Measurements from ENCODE around the gene CNTNAP5.

CNTNAP5 gene

DNA sequence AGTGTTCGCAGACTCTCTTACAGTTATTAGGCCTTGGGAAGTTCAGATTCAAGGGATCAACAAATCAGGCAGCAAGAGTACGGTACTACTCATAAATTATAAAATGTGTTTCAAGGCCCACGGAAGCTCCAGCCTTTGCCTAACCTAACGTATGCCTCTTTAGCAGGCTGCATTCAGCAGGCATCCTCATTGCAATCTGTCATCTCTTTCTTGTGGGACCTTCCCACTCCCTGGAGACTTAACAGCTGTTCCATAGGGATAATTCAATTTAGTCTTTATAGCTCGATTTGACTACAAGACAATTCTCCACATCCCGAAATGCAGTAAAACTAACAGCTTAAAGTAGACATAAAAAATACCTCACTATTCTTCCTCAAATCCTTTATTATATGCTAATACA, 453.7 kb downstream of the CNTNAP5 start:
- no peak for DNase-seq (ENCODE audit: low spot score)

DNA sequence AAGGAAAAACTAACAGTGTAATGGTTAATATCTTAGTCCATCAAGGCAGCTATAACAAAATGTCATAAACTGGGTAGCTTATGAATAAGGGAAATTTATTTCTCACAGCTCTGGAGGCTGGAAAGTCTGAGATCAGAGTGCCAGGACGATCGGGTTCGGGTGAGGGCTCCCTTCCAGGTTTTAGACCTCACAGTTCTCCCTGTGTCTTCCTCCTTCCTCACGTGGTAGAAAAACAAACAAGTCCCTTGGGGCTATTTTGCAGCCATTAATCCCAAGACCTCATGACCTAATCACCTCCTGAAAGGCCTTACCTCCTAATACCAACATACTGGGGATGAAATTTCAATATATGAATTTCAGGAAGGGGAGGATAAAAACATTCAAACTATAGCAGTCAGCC, 455.9 kb downstream of the CNTNAP5 start:
- DNase-seq (ENCODE audit: low spot score): no peak

DNA sequence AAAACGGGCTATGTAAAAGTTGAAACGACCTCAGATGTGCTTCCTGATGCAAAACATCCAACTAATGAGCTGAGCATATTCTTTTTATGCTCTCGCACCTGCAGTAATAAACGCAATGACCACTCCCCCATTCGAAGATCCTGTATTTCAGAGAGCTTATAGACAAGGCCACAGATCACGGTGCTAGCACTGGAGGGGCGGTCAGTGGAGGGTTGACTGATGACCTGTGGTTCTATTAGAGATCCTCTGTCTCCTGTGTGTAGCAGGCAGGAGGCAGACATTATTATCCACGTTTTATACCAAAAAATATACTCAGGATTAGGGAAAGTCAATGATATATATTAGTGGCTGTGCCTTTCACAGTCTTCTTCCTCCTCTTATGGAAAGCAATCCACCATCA, 457.0 kb downstream of the CNTNAP5 start:
- no peak for DNase-seq (ENCODE audit: low spot score)

DNA sequence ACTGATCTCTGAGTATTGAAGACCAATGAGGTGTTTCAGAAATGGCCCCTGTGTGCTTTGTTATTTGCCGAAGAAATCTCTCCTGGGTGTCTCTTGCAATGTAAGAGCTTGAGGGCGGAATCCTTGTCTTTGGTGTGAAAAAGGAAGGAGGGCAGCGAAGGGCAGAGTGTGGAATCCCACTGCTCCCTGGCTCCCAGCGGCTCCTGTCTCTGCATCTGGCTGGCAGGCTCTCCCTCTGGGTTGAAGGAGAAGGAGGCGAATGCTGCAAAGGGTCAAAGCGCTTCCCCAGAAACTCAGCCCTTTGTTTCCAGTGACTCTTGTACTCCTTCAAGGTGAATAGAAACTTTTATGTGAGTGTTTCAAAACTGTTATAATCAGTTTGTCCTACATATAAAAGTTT, 457.5 kb downstream of the CNTNAP5 start:
- no peak for DNase-seq (ENCODE audit: low spot score)

DNA sequence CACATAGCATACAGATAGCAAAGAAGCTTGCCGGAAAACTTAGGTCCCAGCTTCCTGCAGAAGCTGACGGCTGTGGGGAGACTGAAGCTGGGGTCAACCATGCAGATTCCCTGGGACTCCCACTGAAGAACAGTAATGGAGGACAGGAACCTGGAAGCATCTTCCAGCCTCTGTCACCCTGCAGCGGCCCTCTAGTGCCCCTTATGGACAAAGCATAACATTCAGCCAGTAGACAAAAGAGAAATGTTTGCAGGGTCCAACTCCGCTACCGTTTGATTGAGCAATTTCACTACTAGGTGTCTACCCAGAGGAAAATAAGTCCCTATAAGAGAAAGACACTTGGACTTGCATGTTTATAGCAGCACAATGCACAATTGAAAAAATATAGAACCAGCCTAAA, 460.6 kb downstream of the CNTNAP5 start:
- DNase-seq (ENCODE audit: low spot score): no peak

DNA sequence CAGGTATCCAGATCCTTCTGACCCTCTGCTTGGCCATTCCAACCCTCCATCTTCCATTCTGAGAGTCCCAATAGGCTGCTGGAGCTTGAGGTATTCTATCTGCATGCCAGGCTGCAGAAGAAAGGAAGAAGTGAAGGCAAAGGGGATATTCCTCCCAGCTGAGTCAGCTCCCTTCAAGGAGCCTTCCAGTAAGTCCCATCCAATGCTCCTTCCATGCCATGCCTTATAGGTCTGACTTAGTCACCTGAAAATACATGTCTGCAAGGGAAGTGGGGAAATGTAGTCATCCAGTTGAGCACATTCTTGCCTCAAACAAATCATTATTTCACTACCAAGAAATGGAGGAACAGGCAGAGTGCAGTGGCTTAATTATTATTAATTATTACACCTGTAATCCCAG, 464.6 kb downstream of the CNTNAP5 start:
- DNase-seq (ENCODE audit: low spot score): peak; percentile 16

DNA sequence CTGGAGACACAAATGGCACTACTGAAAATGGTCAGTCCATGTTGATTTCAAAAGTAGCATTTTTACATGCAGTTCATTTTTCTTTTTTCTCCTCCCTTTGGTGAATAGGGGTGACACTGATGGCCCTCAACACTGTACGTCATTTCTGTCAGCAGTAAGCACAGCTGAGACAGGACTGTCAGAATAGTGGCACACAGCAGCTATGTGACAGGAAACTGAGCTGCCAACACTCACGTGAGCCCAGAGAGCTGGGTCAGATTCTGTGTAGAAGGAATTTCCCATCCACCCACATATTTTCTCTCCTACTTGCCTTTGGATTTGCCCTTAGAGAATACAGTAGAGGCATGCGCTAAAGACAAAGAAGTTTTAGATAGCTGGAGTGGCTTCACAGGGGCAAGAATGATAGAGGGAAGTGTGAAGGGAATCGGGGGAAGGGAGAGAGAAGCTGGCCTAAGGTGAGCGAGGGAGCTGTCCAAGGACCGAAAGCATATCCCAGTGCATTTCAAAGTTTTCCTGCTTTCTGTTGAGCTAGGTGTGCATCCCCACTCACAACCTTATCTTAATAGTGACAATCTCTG, 476.6 kb downstream of the CNTNAP5 start:
- no peak for DNase-seq (ENCODE audit: low spot score)

DNA sequence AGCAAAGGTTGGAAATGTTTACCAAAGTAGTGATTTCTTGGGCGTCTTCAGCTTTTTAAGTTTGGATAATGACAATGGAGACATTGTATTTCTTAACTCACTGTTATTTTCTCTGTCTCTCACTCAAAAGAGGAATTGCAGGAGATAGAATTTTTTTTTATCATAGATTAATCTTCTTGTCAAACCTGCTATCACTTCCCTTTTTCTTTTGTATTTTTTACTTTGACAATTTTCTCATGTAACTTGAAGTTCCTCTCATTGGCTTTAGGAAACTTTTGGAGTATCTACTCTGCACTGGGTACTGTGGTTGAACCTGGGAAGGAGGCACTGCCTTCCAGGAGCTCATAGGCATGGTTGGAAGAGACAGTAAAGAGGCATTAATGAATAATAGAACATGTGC, 489.1 kb downstream of the CNTNAP5 start:
- no peak for DNase-seq (ENCODE audit: low spot score)

DNA sequence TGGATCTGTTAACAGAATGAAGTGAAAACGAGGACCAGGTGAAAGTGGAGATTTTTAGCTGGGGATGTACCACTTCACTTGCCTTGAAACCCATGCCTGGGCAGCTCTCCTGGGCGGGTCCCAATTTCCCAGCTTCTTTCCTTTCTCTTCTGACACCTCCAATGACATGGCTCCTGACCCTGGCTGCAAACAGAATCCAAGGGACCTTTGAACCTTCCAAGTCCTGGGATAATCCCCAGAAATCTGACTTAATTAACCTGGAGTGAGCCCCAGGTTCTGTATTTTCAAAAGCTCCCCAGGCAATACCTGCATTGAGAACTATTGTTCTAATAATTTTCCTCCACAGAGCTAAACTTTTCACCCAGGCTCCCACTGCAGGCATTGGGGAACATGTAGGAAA, 495.9 kb downstream of the CNTNAP5 start:
- no peak for DNase-seq (ENCODE audit: low spot score)

DNA sequence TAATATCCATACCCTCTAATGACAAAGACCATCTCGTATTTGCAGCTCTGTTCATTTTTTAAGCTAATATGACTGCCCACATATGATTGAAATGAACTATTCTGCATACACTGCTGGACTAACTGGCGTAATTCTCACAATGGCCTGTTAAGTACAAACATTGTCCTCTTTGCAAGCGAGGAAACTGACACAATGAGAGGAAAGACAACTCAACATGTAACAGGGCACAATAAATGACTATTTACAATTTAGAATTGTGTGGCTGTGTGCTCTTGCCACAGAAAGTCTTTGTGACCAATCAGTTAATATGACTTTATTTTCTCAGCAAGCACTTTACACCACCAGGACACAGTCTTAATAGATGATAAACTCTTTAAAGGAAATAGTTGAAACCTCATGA, 498.0 kb downstream of the CNTNAP5 start:
- DNase-seq (ENCODE audit: low spot score): peak; percentile 55

DNA sequence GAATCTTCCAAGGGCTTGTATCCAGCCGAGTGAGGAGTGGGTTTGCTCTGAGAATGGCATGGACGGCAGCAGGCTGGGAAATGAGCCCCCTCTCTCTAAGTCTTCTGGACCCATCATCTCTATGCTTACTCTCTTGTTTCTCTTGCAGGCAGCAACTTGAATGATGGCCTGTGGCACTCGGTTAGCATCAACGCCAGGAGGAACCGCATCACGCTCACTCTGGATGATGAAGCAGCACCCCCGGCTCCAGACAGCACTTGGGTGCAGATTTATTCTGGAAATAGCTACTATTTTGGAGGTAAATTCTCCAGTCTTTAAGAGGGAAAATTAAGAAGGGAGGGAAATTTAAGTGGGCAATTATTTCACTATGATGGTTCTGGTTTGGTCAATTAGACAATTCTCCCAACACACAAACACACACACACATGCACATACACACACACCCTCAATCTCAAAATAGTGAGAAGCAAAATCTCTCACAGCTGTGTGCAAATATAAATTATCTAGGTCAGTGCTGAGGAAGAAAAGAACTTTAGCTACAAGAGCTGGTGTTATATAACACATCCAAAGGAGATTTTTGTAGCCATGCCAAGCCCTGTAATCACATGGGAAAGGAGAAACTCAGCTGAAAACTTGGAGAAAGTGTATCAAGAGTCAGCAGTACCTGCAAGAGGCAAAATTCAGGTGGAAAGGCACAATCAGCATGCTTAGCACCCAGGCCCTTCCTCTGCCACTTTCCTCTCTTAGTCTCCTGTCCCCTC, 499.2 kb downstream of the CNTNAP5 start:
- no peak for DNase-seq (ENCODE audit: low spot score)

DNA sequence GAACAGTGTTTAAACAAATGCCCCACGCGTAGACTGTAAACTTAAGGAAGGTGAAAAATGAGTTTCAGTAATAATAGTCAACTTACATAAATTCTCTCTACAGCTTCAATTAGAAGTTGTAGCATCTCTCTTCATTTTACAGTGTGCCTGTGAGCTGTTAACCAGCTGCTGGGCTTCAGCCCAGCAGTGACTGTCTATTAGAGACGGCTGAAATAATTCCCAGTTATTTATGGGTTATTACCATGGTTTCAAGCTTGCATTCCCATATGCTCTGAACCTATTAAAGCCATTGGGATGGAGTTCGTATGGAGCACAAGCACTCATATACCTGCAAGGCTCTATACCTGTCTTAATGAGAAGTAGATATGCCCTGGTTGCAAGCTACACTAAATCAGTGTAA, 501.1 kb downstream of the CNTNAP5 start:
- no peak for DNase-seq (ENCODE audit: low spot score)

DNA sequence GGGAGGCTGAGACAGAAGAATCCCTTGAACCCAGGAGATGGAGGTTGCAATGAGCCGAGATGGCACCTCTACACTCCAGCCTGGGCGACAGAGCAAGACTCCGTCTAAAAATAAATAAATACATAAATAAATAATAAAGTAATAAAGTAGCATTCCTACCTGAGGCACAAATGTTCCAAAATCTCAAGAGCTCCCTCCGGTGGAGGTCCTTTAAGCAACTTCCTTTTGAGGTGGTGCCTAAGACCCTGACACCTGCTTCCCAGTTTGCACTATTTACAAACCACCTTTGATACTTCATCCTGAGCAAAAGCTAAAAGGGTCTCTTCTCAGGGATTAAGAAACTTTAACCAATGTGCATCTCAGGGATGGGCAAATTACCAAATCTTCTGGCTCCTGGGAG, 505.1 kb downstream of the CNTNAP5 start:
- DNase-seq (ENCODE audit: low spot score): no peak

DNA sequence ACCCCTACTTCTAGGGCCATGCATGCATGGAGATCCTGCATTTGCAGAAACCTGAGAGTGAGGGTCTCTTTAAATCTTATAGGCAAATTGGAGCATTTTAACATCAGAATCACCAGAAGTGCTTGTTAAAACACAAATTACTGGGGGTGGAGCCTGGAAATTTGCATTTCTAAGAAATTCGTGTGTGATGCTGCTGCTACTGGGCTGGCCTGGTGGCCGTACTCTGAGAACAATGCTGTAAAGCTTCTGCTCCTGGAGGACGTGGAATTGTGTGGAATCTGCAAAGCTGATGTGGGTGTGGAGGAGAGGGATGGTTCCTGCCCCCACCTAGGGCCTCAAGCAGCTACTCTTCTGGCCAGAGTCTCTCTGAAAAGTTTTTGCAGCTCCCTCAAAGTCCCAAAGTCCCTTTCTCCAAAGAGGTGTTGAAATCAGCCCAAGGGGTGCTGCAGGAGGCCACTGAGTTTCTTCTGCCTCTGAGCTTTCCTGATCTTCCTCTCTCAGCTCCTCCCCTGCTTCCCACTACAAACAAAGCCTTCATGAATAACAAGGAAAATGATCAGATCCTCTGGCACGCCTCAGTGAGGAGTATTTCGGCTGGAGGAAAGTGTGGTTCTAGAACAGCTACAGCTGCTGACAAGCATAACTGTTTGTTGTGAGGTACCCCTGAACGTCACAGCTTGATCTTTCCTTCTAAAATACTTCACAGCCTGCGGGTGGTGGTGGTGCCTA, 508.3 kb downstream of the CNTNAP5 start:
- no peak for DNase-seq (ENCODE audit: low spot score)

DNA sequence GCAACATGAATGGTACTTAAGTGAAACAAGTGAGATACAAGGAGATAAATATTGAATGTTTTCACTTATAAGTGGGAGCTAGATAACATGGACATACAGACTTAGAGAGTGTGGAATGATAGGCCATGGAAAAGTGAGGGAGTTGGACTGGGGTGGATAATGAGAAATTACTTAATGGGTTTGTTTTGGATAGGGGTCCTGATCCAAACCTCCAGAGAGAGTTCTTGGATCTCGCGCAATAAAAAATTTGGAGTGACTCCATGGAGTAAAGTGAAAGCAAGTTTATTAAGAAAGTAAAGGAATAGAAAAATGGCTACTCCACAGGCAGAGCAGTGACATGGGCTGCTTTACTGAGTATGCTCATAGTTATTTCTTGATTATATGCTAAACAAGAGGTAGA, 508.9 kb downstream of the CNTNAP5 start:
- no peak for DNase-seq (ENCODE audit: low spot score)

DNA sequence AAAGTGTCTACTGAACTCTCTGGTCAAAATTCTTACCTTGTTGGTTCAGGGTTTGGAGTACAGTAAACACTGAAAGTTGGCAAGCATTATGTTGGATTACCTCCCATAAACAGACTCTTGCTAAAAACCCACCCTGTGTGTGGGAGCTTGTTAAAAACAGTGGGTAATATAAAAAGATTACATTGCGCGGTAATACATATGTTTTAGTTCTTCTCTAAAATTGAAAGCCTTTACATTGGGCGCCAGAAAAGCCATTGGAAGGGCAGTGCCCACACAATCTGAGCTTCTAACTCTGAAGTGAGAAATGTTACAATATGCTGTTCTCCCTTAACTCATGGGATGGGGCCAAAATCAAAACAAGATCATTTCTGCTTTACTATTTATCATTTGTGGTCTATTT, 510.7 kb downstream of the CNTNAP5 start:
- DNase-seq (ENCODE audit: low spot score): no peak

DNA sequence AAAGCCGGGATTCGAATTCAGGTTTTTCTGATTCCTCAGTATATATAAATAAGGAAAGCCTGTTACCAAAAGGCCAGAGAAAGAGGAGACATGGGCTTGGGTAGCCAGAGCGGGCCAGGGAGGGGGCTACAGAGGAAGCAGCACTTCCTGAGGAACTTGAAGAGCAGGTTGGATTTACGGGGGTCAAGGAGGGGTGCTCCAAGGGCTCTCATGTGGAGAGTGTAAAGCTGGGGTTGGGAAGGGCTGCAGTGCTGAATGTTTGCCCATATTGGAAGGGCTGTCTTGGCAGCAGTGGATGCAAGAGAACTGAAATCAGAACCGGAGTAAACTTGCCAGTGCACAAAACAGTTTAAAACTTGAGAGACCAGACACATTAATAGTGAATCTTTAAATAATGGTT, 511.5 kb downstream of the CNTNAP5 start:
- DNase-seq (ENCODE audit: low spot score): no peak

DNA sequence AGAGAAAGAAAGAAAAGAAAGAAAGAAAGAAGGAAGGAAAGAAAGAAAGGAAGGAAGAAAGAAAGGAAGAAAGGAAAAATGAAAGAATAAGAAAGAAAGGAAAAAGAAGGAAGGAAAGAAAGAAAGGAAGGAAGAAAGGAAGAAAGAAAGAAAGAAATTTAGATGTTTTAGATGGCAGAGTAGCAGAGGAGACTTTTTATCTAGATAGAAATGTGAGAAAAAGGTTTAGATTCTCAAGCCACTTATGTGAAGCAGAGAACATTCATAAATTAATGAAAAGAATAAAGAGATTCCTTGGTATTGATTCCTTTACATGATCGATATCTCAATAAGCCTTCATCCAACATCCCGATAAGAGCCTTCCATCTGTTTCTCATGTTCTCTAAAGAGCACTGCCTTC, 513.5 kb downstream of the CNTNAP5 start:
- no peak for DNase-seq (ENCODE audit: low spot score)

DNA sequence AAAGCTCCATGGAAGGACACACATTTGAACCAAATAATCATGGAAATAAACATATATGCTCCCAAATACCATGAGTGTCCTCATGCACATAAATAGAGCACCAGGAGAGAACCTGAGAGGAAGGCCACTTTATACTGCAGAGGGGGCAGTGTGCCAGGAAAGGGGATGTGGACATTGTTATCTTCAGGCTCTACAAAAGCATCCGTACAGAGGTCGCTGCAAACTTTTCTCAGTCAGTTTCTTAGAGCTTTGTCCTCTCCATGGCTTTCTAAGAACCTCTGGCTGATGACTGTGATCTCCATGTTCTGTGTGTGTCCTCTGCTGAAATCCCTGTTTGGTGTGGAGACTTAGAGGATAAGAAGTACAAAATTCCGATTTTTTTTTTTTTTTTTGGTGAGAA, 515.7 kb downstream of the CNTNAP5 start:
- DNase-seq (ENCODE audit: low spot score): no peak

DNA sequence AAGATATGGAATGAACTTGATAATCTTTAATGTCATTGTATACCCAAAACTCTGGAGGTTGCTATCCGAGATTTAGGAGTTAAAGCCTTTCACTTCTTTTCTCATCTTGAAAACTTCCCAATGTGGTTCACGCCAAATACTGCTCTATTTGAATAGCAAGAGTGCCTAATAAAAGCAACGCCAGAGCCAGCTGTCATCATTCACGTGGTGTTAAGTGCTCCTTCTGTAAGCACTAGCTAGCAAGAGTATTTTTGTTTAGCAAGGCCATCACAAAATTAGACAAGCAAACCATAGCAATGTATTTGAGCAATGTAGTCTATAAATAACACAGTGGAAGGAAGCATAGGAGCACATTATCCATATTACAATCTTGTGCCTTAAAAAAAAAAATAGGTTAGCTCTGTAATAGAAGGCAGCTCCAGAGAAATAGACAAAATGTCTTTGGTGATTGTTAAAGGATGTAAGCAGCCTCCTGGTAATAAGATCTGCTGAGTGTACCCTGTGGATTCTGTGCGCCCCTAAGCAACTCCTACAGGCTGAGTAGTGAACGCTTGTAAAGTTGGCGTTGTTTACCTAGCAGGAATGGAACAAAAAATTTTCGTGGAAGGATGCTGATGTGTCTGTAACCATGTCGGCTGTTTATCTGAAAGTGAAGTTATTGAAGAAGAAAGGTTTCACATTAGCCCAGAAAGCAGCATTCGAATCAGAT, 518.0 kb downstream of the CNTNAP5 start:
- no peak for DNase-seq (ENCODE audit: low spot score)

DNA sequence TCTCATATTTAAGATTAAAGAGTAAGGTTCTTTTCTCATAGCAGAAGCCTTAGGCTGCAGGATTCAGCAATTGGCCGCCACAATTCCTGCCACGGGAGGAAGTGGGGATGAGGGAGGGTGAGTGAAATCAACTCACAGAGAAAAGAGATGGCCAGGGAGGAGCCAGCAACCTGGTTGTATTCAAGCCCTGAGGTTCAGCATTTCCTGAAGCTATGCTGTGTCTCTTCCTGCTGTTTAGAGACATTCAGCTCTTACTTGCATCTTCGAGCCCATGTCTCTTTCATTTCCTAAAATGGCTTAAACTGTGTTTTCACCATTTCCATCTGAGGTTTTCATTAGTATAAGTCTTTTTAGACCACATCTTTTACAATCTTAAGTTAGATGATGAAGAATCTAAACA, 522.6 kb downstream of the CNTNAP5 start:
- DNase-seq (ENCODE audit: low spot score): no peak

DNA sequence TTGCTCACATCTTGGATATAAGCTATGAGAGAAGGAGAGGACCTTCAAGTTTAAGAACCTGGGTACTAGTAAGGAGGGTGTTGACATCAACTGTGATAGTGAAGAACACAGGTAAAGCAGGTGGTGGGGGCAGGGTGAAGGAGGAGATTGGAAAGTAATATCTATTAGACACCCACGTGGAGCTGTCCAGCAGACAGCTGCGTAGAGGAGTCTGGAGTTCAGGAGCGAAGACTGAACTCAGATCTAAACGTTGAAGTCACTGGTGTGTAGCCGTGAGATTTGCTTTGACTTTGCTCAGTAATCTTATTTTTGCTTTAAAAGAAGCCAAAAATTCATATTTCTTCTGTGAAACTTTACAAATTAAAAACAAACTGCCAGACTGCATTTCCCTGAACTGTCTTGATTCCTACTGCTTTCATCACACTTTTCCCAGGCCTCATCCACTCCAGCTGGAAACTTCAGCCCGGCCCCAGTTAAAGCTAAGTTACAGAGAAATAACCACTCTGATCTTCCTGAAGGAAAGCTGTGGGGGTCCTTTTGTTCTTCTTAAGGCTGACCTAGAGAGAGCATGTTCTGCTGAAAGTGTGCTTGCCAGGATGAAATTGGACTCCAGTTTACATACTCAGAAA, 533.3 kb downstream of the CNTNAP5 start:
- DNase-seq (ENCODE audit: low spot score): no peak
